GM12865 (cell line): Measurements from ENCODE around the gene POLRMT.

Experiments
- DNase-seq: peaks from one replicate; pipeline ENCODE4 v3.0.0; 2010; ENCODE audit warnings: low read depth
- H3K4me3 ChIP-seq: 2 replicates; pipeline ENCODE4 v1.5.1; 2011; ENCODE audit warnings: mild to moderate bottlenecking, low read depth, low read length, control low read depth
- TF ChIP-seq, protein P1 (sequence below): IDR thresholded peaks from 2 replicates; pipeline ENCODE4 v1.5.1; 2011; ENCODE audit warnings: low read length, control low read depth, low read depth, inconsistent platforms; ENCODE audit not compliant: insufficient read depth; ENCODE audit errors: missing control alignments

Gene POLRMT

DNA sequence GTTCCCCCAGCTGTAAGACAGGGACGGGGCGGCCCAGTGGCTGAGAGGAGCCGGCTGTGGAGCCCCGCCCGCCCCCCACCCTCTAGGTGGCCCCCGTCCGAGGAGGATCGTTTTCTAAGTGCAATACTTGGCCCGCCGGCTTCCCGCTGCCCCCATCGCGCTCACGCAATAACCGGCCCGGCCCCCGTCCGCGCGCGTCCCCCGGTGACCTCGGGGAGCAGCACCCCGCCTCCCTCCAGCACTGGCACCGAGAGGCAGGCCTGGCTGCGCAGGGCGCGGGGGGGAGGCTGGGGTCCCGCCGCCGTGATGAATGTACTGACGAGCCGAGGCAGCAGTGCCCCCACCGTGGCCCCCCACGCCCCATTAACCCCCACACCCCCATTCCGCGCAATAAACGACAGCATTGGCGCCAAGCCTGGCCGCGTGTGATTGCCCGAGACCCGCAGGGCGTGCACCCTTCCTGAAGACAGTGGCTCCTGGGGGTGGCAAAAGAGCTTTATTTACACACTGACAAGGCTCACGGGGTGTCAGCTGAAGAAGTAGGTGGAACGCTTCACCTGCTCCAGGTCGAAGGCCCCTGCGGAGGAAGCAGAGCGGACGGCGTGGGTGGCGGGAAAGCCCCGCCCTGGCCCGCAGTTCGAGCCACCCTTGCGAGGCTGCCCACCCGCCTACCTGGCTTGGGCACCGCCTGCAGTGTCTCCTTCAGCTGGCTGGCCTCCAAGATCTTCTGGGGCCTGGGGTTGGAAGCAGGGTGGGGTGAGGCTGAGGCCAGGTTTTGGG is 16.4 kb downstream of the POLRMT start:
- no peak overlapping the region for H3K4me3 ChIP-seq
- DNase-seq, result no peak
- TF ChIP-seq, protein P1, sequence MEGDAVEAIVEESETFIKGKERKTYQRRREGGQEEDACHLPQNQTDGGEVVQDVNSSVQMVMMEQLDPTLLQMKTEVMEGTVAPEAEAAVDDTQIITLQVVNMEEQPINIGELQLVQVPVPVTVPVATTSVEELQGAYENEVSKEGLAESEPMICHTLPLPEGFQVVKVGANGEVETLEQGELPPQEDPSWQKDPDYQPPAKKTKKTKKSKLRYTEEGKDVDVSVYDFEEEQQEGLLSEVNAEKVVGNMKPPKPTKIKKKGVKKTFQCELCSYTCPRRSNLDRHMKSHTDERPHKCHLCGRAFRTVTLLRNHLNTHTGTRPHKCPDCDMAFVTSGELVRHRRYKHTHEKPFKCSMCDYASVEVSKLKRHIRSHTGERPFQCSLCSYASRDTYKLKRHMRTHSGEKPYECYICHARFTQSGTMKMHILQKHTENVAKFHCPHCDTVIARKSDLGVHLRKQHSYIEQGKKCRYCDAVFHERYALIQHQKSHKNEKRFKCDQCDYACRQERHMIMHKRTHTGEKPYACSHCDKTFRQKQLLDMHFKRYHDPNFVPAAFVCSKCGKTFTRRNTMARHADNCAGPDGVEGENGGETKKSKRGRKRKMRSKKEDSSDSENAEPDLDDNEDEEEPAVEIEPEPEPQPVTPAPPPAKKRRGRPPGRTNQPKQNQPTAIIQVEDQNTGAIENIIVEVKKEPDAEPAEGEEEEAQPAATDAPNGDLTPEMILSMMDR, result no peak

DNA sequence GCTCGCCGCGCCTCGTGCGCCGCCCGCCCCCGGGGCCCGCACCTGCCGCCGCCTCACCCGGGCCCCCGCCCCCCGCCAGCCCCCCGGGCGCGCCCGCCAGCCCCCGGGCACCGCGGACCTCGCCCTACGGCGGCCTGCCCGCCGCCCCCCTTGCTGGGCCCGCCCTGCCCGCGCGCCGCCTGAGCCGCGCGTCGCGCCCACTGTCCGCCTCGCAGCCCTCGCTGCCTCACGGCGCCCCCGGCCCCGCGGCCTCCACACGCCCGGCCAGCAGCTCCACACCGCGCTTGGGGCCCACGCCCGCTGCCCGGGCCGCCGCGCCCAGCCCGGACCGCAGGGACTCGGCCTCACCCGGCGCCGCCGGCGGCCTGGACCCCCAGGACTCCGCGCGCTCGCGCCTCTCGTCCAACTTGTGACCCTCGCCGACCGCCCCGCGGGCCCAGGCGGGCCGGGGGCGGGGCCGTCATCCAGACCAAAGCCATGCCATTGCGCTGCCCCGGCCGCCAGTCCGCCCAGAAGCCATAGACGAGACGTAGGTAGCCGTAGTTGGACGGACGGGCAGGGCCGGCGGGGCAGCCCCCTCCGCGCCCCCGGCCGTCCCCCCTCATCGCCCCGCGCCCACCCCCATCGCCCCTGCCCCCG is 17.2 kb downstream of the POLRMT start:
- no peak for DNase-seq
- TF ChIP-seq, protein P1, result no peak
- H3K4me3 ChIP-seq, result no peak overlapping the region

DNA sequence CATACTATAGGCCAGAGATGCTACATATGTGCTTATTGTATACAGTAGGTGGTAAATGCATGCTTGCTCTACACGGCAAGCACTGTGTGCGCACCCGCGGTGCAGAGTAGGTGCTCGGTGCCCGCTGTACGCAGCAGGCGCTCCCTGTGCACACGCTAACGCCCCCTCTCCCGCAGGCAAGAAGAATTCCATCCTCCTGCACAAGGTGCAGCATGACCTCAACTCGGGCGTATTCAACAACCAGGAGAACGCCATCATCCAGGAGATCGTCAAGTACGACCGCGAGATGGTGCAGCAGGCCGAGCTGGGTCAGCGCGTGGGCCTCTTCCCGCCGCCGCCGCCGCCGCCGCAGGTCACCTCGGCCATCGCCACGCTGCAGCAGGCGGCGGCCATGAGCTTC is 17.7 kb downstream of the POLRMT start:
- TF ChIP-seq, protein P1, result no peak

DNA sequence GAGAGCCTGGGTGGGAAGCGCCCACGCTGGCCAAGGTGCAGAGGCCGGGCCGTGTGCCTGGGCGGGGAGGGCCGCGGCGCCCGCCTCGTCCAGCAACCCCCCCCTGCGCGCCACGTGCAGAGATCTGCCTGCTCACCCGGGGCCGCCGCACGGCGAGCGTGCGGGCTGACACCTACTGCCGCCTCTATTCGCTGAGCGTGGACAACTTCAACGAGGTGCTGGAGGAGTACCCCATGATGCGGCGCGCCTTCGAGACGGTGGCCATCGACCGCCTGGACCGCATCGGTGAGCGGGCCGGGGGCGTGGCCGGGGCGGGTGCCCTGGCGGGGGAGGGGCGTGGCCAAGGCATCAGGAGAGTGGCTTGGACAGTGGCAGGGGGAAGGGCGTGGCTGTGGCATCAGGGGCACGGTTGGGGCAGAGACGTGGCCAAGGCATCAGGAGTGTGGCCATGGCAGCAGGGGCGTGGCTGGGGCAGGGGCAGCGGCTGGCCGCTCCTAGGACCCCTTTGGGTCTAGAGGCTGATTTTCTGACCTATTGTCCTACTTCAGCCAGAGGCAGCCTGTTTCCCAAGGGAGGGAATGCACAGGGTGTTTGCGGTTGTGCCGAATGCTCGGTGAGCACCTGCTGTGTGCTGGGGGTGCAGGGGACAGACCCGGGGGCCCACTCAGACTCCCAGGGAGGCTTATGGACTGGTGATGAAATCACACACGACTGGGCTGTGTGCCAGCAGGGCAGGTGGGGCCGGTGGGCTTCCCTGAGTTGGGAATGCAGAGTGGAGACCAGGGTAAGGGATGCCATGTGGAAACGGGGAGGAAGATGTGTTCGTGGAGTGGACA is 19.4 kb downstream of the POLRMT start:
- H3K4me3 ChIP-seq, result no peak overlapping the region
- DNase-seq, result no peak
- TF ChIP-seq, protein P1, result no peak

More for the DNA sequence above, 17.7 kb downstream of the POLRMT start:
- H3K4me3 ChIP-seq, result no peak overlapping the region
- DNase-seq, result no peak

DNA sequence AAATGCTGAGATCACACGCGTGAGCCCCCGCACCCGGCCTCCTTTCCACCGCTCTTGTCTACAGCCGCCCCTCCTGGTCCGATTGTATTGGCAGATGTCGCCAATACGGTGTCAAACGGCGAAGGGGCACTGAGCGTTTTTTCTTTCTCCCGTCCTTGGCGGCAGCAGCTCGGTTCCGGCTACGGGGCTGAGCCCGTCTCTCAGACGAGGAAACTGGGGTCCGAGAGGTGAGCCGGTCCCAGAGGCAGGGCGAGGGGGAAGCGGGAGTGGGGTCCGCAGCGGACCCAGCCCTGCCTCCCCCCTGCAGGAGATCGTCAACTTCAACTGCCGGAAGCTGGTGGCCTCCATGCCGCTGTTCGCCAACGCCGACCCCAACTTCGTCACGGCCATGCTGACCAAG is 20.4 kb downstream of the POLRMT start:
- DNase-seq, result no peak
- TF ChIP-seq, protein P1, result no peak
- no peak overlapping the region for H3K4me3 ChIP-seq

DNA sequence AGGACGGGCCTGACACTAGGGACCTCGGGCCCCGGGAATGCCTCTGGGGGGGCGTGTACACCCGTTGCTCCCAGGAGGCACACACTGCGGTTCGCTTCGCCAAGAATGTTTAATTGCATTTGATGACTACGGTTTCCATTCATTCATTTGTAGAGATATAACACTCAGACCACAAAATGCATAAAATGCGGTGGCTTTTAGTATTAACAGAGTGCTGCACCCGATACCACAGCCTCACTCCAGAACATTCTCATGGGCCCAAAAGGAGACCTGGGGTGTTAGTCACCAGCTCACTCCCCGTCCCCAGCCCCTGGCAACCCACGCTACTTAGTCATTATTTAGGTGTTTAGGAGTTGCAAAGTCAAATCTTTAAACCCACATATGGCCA is 21.9 kb downstream of the POLRMT start:
- H3K4me3 ChIP-seq, result peak overlapping the region; percentile 61
- TF ChIP-seq, protein P1, result no peak
- peak; percentile 54 for DNase-seq
